Naive B cell (primary cell): ENCODE results near the gene LUZP2. TPM values are rescaled to one million over a fixed set of nuclear protein-coding genes. Genes with fewer than 3 reads are reported as not detected.

ENCODE experiments used
- ATAC-seq, 2 donors: fragments of 150-1000 bp; cut with Tn5 transposase; 2 replicates each; pipeline ENCODE4 v1.10.0; 2021; ENCODE audit warnings: low read depth in 2 of 2, mild to moderate bottlenecking in 2 of 2, moderate library complexity in 2 of 2
- DNase-seq: peaks from one replicate; pipeline ENCODE4 v3.0.0; 2022
- H3K27ac Mint-ChIP-seq, 6 donors: one replicate each; pipeline ENCODE4 v1.8.0; 2020 to 2022; ENCODE audit warnings: mild to moderate bottlenecking in 6 of 6, mixed read lengths in 6 of 6, moderate library complexity in 5 of 6, inconsistent platforms in 2 of 6
- H3K27me3 Mint-ChIP-seq, 3 donors: one replicate each; pipeline ENCODE4 v1.8.0; 2021 to 2022; ENCODE audit warnings: mixed read lengths in 3 of 3, mild to moderate bottlenecking in 1 of 3
- H3K36me3 Mint-ChIP-seq, 2 donors: one replicate each; pipeline ENCODE4 v1.8.0; 2020 to 2022; ENCODE audit warnings: mixed read lengths in 2 of 2, inconsistent platforms in 1 of 2, mild to moderate bottlenecking in 1 of 2
- H3K4me1 Mint-ChIP-seq, 3 donors: one replicate each; pipeline ENCODE4 v1.8.0; 2020 to 2022; ENCODE audit warnings: mixed read lengths in 3 of 3, inconsistent platforms in 1 of 3, mild to moderate bottlenecking in 1 of 3, moderate library complexity in 1 of 3
- H3K4me3 Mint-ChIP-seq, 8 donors: one replicate each; pipeline ENCODE4 v1.8.0; 2020 to 2022; ENCODE audit warnings: mild to moderate bottlenecking in 8 of 8, mixed read lengths in 8 of 8, moderate library complexity in 8 of 8, inconsistent platforms in 2 of 8
- H3K9me3 Mint-ChIP-seq, 7 donors: one replicate each; pipeline ENCODE4 v1.8.0; 2020 to 2022; ENCODE audit warnings: mixed read lengths in 7 of 7, mild to moderate bottlenecking in 5 of 7, inconsistent platforms in 2 of 7, moderate library complexity in 1 of 7
- polyA plus RNA-seq, 6 donors: library from polyadenylated mRNA; unstranded; fragments of 300-500 nt; fragmentation: Illumina TruSeq; gene quantifications; one replicate each; pipeline ENCODE4 v1.2.3, GENCODE V29; 2021; ENCODE audit warnings: low read depth in 6 of 6

LUZP2 gene
- polyA plus RNA-seq, 6 donors from 2014 or later = not detected

- no peaks in the 10 kb centered on the region for H3K9me3 Mint-ChIP-seq
- no peaks in the 10 kb centered on the region for H3K36me3 Mint-ChIP-seq
- no peak for DNase-seq
- no peaks in the 10 kb centered on the region for H3K4me1 Mint-ChIP-seq
- no peak overlapping the region for H3K27ac Mint-ChIP-seq
- H3K27me3 Mint-ChIP-seq = no peaks in the 10 kb centered on the region
- H3K4me3 Mint-ChIP-seq = no peak overlapping the region
- ATAC-seq = no peak
These were observed 182.0 kb downstream of the LUZP2 start for GRCh38 chr11:24678703-24679348.

- H3K4me1 Mint-ChIP-seq = no peaks in the 10 kb centered on the region
- DNase-seq (no peak), ATAC-seq (no peak)
- no peak overlapping the region for H3K4me3 Mint-ChIP-seq
- no peaks in the 10 kb centered on the region for H3K36me3 Mint-ChIP-seq
- no peak overlapping the region for H3K27ac Mint-ChIP-seq
- H3K9me3 Mint-ChIP-seq = no peaks in the 10 kb centered on the region
- H3K27me3 Mint-ChIP-seq = no peaks in the 10 kb centered on the region
These were observed 183.0 kb downstream of the LUZP2 start for GRCh38 chr11:24679821-24680351.

- ATAC-seq (no peak), DNase-seq (no peak)
- H3K4me3 Mint-ChIP-seq = no peak overlapping the region
- H3K9me3 Mint-ChIP-seq = peaks cover 0 to 5% (median 0%) of the 10 kb centered on the region in 7 donors
- H3K27ac Mint-ChIP-seq = peak overlapping the region in 1 of 6 donors; percentile 6
- no peaks in the 10 kb centered on the region for H3K27me3 Mint-ChIP-seq
- no peaks in the 10 kb centered on the region for H3K36me3 Mint-ChIP-seq
- H3K4me1 Mint-ChIP-seq = no peaks in the 10 kb centered on the region
These were observed 186.7 kb downstream of the LUZP2 start for GRCh38 chr11:24683583-24683982.

- Mint-ChIP-seq H3K27ac (no peak overlapping the region), H3K4me3 (no peak overlapping the region), H3K9me3 (peaks cover 0 to 5% (median 0%) of the 10 kb centered on the region in 7 donors), H3K27me3 (no peaks in the 10 kb centered on the region), H3K36me3 (no peaks in the 10 kb centered on the region), H3K4me1 (no peaks in the 10 kb centered on the region)
- DNase-seq (no peak), ATAC-seq (no peak)
These were observed 189.0 kb downstream of the LUZP2 start for GRCh38 chr11:24685821-24686220.

GRCh38 chr11:24687531-24688147 lies 190.8 kb downstream of the LUZP2 start:
- H3K27me3 Mint-ChIP-seq = no peaks in the 10 kb centered on the region
- no peak for ATAC-seq
- H3K27ac Mint-ChIP-seq = peak overlapping the region in 1 of 6 donors; percentile 45
- H3K4me3 Mint-ChIP-seq = no peak overlapping the region
- no peaks in the 10 kb centered on the region for H3K4me1 Mint-ChIP-seq
- H3K9me3 Mint-ChIP-seq = peaks cover 0 to 5% (median 0%) of the 10 kb centered on the region in 7 donors
- DNase-seq = no peak
- no peaks in the 10 kb centered on the region for H3K36me3 Mint-ChIP-seq

- H3K27me3 Mint-ChIP-seq = no peaks in the 10 kb centered on the region
- no peaks in the 10 kb centered on the region for H3K36me3 Mint-ChIP-seq
- H3K27ac Mint-ChIP-seq = no peak overlapping the region
- peaks cover 0 to 5% (median 0%) of the 10 kb centered on the region in 7 donors for H3K9me3 Mint-ChIP-seq
- DNase-seq (no peak), ATAC-seq (no peak)
- H3K4me1 Mint-ChIP-seq = no peaks in the 10 kb centered on the region
- no peak overlapping the region for H3K4me3 Mint-ChIP-seq
These were observed 192.1 kb downstream of the LUZP2 start for GRCh38 chr11:24688981-24689380.

- Mint-ChIP-seq H3K27ac (peak overlapping the region in 1 of 6 donors; percentile 29), H3K4me3 (no peak overlapping the region), H3K4me1 (no peaks in the 10 kb centered on the region), H3K36me3 (no peaks in the 10 kb centered on the region), H3K9me3 (peaks cover 0 to 5% (median 0%) of the 10 kb centered on the region in 7 donors), H3K27me3 (peaks cover 0 to 7% (median 5%) of the 10 kb centered on the region in 3 donors)
- DNase-seq (no peak), ATAC-seq (no peak)
These were observed 200.8 kb downstream of the LUZP2 start for GRCh38 chr11:24697522-24698111.

GRCh38 chr11:24704716-24705115 lies 207.9 kb downstream of the LUZP2 start:
- DNase-seq (no peak), ATAC-seq (no peak)
- H3K4me3 Mint-ChIP-seq = no peak overlapping the region
- peaks cover 0 to 5% (median 2%) of the 10 kb centered on the region in 7 donors for H3K9me3 Mint-ChIP-seq
- H3K27ac Mint-ChIP-seq = no peak overlapping the region
- peaks cover 0 to 11% (median 5%) of the 10 kb centered on the region in 3 donors for H3K27me3 Mint-ChIP-seq
- no peaks in the 10 kb centered on the region for H3K4me1 Mint-ChIP-seq
- no peaks in the 10 kb centered on the region for H3K36me3 Mint-ChIP-seq

- Mint-ChIP-seq H3K4me1 (no peaks in the 10 kb centered on the region), H3K4me3 (no peak overlapping the region), H3K9me3 (peaks cover 0 to 5% (median 2%) of the 10 kb centered on the region in 7 donors), H3K27me3 (peaks cover 0 to 11% (median 5%) of the 10 kb centered on the region in 3 donors), H3K27ac (no peak overlapping the region), H3K36me3 (no peaks in the 10 kb centered on the region)
- ATAC-seq = no peak
- DNase-seq = no peak
These were observed 208.6 kb downstream of the LUZP2 start for GRCh38 chr11:24705474-24705873.

- DNase-seq (no peak), ATAC-seq (no peak)
- Mint-ChIP-seq H3K36me3 (no peaks in the 10 kb centered on the region), H3K27me3 (peaks cover 0 to 4% (median 0%) of the 10 kb centered on the region in 3 donors), H3K9me3 (peaks cover 0 to 4% (median 0%) of the 10 kb centered on the region in 7 donors), H3K4me1 (no peaks in the 10 kb centered on the region), H3K4me3 (no peak overlapping the region), H3K27ac (no peak overlapping the region)
These were observed 211.8 kb downstream of the LUZP2 start for GRCh38 chr11:24708616-24709015.

GRCh38 chr11:24709928-24710565 lies 213.2 kb downstream of the LUZP2 start:
- H3K36me3 Mint-ChIP-seq = no peaks in the 10 kb centered on the region
- no peak overlapping the region for H3K27ac Mint-ChIP-seq
- peaks cover 0 to 3% (median 0%) of the 10 kb centered on the region in 7 donors for H3K9me3 Mint-ChIP-seq
- H3K4me3 Mint-ChIP-seq = no peak overlapping the region
- DNase-seq (no peak), ATAC-seq (no peak)
- peaks cover 0 to 9% (median 0%) of the 10 kb centered on the region in 3 donors for H3K27me3 Mint-ChIP-seq
- no peaks in the 10 kb centered on the region for H3K4me1 Mint-ChIP-seq

- Mint-ChIP-seq H3K27me3 (peaks cover 0 to 9% (median 0%) of the 10 kb centered on the region in 3 donors), H3K36me3 (no peaks in the 10 kb centered on the region), H3K9me3 (peaks cover 0 to 6% (median 0%) of the 10 kb centered on the region in 7 donors), H3K4me1 (no peaks in the 10 kb centered on the region), H3K27ac (no peak overlapping the region), H3K4me3 (no peak overlapping the region)
- ATAC-seq = no peak
- DNase-seq = no peak
These were observed 217.7 kb downstream of the LUZP2 start for GRCh38 chr11:24714601-24715000.

GRCh38 chr11:24716403-24716802 lies 219.6 kb downstream of the LUZP2 start:
- DNase-seq (no peak), ATAC-seq (no peak)
- no peaks in the 10 kb centered on the region for H3K36me3 Mint-ChIP-seq
- no peak overlapping the region for H3K27ac Mint-ChIP-seq
- H3K9me3 Mint-ChIP-seq = peaks cover 0 to 6% (median 0%) of the 10 kb centered on the region in 7 donors
- no peaks in the 10 kb centered on the region for H3K4me1 Mint-ChIP-seq
- H3K27me3 Mint-ChIP-seq = peaks cover 0 to 9% (median 0%) of the 10 kb centered on the region in 3 donors
- no peak overlapping the region for H3K4me3 Mint-ChIP-seq
